ENCODE results near the gene SKOR1.

The SKOR1 gene

DNA sequence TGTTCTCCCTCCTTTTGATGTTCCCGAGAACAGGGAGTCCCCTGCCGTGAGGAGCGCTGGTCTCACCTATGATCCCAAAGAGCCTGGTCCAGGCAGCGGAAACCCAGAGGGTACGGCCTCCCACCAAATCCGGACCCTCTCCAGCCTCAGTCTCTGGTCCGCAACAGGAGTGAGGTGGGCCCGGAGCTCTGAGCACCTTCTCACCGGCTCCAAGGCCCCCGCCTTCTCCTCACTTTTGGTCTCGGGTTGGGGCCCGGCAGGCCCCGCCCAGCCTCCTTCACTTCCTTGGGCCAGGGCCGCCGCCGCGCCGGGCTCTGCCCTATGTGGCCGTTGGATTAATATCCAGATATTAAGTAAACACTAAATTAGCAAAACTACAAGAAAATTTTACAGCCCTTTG, 5.7 kb upstream of the SKOR1 start:
- DNase-seq = no peak

DNA sequence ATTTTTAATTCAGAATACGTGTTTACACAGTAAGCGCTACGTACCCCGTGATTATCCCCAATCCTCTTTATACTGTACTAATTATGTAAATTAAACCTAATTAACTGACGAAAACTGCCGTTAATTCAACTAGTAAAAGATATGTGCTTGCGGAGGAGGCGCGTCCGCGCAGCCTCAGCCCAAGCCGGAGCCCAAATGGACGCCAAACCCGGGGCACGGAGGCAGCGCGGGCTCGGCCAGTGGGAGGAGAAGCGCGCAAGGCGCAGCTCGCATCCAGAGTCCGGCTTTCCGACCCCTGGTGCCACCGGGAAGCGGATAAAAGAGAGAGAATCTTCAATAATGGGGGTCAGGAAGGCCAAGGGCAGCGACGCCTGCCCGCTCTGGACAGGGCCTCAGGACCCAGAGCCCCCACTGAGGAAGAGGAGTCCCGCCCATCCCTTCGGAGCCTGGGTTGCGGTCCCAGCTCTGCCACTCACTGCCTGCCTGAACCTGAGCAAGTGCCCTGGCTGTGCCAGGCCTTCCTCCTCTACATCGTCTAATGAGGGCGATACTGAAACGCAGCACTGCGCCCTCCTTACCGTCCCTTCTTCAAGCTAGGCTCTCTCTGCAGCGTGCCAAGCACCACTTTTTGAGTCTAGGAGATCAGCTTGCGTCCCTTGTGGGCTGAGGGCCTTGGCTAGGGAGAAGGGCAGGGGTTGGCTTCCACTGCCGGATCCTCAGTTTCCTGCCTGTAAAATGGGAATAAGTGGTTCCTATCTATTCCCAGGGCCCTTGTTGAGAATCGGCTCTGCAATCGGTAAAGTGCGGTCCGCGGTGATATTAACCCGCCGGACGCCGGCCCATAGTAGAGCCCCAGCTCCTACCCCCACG, 5.0 kb upstream of the SKOR1 start:
- no peak for DNase-seq

DNA sequence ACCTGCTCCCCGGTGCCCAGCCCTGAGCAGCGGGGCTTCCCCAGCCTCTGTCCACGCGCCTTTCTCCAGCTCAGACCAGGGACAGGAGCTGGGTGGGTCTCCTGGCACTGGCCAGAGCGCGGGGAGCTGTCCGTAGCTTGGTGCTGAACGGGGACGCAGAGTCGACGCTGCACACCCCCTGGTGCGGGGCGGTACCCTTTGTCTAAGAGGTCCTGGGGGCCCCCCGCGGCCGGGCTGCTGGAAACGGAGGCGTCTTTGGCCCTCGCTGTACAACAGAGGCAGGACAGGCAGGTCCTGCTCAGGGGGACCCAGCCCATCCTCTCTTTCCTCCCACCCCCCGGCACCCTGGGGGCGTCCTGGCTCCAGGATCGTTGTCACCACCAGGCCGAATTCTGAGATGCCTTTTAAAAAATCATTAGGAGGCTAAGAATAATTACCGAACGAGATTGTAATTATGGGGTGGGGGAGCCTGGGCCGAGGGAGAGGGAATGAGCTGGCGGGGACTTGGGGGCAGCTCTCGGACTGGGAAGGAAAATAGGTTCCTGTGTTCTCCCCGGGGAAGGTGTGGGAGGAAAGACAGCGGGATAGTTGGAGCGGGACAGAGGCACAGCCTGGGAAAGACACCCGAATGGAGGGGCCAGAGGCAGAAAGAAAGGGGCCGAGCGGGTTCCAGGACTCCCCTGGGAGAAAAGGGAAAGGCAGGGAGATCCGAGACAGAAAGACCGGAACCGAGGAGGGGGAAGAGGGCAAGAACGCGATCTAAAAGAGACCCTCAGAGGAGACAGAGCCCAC, 4.1 kb upstream of the SKOR1 start:
- no peak for DNase-seq

DNA sequence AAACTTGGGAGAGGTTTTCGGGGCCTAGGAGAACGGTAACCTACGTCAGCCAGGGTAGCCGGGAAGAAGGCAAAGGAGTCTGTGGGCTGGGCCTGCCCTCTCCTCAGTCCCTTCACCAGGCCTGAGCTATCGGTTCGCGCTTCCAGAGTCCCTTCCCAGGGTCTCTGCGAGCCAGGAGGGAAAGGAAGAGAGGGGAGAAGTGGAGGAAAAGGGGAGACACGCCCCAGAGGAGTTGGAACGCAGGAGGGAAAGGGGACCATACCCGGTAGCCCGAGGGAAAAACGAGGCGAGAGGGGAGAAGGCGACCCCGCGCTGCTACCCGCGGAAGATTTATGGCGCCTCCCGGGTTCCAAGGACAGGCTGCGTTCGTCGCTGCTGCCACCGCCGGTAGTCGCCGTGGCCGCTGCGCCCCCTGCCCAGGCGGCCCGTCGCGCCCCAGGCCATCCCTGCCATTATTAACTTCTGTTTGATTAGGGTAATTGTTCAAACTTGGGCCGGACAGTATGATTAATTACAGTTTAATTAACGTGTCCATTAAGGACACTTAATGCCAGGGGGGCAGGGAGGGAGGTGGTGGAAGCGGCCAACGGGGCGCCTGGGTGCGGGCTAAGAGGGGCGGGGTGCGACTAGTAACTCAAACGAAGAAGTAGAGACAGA, 3.4 kb upstream of the SKOR1 start:
- no peak for DNase-seq

DNA sequence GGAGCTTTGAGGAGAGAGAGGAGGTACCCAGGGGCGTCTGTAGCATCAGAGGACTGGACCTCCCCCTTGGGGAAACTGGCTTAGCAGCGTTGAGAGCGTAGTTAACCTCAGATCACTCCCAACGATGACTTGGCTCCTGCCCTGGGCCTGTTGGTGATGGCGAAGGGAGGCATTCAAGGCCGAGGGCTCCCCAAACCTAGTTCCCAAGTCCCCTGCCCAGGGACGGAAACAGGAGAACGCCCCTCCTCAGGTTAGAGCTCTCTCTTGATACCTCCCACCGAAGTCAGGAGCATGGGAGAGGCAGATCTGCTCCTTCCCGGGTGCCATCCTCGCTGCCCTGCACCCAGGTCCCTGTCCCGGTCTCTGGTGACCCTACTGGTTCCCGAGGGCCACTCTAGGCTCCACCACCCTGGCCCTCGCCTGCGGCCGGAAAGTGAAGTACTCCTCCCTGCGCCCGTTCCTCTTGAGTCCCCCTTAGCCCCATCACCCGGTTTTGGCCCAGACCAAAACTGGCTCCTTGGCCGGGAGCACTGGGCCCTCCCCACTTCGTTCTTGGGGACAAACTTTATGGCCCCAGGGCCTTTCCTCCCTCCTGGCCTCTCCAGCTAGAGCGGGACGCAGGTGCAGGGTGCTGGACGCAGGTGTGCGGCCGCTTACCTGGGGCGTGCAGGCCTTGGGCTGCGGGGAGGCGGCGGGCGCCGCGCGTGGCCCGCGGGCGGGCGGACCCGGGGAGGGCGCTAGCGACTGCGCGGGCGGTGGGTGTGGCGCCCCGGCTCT, 2.6 kb upstream of the SKOR1 start:
- no peak for DNase-seq

DNA sequence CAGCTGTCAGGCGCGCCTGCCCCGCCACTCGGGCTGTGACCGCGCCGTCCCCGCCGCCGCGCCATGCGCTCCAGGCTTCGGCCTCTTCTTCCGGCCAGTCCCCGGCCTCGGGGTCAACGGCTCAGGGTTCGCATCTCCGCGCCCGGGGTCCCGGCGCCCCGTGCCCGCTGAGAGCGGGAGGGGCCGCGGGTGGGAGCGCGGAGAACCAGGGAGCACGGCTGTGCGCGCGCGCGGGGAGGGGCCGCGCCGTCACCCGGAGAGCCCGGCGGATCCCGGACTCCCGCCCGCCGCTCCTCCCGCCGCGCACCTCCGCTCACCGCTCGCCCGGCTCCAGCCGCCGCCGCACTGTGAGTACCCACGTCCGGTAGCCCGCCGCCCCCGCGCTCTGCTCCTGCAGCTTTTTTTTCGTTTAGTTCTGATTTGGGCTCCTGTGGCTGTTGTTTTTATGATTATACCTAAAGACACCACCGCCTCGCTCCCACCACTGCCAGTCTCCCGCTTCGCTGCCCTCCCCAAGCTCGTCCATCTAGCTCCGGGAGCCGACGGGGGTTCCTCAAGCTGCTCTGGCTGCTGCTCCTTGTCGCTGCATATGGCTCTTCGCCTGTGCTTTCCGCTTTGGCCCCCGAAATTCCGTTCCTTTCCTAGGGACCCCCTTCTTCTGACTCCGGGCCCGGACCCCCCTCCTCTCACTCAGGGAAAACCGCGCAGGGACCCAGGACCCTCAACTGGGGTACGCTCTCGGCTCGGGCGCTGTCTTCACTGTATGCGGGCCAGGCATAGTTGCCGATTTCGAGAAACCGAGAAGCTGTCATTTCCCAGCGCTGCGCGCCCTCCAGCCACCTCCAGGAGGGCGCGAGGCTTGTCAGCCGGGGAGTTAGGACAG, 1.8 kb upstream of the SKOR1 start:
- no peak for DNase-seq

DNA sequence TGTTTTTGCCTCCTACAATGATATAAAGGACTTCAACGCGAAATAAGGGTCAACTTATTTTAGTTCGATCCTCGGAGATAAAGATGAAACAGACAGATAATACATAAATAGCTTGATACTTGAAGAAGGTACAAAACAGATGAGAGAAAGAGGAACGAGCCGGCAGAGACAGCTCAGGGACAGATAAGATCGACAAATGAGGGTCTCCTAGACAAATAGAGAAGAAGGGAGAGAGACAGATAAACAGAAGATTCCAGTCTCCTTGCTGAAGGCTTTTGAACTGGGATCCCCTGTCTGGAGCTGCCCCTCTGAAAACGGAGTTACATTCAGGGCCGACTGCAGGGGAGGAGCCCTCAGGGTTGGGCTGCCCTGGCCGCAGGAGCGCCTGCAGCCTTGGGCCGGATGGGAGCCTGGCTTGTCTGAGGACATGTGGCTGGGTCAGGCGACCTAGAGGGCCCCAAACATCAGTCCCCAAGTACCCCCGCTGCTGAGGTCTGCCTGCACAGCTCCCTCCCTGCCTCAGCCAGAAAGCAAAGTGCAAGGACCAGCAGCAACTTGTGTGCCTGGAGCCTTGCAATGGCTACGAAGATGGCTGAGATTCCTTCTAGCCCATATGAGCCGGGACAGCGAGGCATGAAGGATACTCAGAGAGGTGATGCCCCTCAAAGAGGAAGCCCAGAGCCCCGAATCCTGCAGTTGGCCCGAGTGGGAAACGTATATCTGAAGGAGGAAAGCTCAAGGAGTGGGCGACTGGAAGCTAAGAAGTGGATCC, 926 bp upstream of the SKOR1 start:
- DNase-seq = no peak

DNA sequence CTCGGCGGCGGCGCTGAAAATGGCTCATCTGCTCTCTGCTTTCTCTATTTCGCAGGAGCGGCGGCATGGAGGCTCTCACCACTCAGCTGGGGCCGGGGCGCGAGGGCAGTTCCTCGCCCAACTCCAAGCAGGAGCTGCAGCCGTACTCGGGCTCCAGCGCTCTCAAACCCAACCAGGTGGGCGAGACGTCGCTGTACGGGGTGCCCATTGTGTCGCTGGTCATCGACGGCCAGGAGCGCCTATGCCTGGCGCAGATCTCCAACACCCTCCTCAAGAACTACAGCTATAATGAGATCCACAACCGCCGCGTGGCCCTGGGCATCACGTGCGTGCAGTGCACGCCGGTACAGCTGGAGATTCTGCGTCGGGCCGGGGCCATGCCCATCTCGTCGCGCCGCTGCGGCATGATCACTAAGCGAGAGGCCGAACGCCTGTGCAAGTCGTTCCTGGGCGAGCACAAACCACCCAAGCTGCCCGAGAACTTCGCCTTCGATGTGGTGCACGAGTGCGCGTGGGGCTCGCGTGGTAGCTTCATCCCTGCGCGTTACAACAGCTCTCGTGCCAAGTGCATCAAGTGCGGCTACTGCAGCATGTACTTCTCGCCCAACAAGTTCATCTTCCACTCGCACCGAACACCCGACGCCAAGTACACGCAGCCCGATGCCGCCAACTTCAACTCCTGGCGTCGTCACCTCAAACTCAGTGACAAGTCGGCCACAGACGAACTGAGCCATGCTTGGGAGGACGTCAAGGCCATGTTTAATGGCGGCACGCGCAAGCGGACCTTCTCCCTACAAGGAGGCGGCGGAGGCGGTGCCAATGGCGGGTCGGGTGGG, 790 bp downstream of the SKOR1 start:
- no peak for DNase-seq

DNA sequence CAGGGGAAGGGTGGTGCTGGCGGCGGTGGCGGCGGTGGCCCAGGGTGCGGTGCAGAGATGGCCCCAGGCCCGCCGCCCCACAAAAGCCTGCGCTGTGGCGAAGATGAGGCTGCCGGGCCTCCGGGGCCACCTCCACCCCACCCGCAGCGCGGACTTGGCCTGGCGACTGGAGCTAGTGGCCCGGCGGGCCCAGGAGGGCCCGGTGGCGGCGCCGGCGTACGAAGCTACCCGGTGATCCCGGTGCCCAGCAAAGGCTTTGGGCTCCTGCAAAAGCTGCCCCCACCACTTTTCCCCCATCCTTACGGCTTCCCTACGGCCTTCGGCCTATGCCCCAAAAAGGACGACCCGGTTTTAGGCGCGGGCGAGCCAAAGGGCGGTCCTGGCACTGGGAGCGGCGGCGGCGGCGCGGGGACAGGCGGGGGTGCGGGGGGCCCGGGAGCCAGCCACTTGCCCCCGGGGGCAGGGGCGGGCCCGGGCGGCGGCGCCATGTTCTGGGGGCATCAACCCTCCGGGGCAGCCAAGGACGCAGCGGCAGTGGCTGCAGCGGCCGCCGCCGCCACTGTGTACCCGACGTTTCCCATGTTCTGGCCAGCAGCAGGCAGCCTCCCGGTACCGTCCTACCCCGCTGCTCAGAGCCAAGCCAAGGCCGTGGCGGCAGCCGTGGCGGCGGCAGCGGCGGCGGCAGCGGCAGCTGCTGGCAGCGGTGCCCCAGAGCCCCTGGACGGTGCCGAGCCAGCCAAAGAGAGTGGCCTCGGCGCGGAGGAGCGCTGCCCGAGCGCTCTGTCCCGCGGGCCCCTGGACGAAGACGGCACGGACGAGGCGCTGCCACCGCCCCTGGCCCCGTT, 1.6 kb downstream of the SKOR1 start:
- no peak for DNase-seq

DNA sequence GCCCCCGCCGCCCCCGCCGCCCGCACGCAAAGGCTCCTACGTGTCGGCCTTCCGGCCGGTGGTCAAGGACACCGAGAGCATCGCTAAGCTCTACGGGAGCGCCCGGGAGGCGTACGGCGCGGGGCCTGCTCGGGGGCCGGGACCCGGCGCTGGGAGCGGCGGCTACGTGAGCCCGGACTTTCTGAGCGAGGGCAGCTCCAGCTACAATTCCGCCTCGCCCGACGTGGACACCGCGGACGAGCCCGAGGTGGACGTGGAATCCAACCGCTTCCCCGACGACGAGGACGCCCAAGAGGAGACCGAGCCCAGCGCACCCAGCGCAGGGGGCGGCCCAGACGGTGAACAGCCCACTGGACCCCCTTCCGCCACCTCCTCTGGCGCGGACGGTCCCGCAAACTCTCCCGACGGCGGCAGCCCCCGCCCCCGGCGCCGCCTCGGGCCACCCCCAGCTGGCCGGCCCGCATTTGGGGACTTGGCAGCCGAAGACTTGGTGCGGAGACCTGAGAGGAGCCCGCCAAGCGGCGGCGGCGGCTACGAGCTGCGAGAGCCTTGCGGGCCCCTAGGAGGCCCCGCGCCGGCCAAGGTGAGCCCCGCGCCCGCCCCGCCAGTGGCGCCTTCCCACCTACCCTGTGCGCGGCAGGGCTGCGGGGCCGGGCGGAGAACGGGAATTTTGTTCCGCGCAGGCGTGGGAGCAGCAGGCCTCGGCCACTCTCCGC, 2.4 kb downstream of the SKOR1 start:
- DNase-seq = no peak

DNA sequence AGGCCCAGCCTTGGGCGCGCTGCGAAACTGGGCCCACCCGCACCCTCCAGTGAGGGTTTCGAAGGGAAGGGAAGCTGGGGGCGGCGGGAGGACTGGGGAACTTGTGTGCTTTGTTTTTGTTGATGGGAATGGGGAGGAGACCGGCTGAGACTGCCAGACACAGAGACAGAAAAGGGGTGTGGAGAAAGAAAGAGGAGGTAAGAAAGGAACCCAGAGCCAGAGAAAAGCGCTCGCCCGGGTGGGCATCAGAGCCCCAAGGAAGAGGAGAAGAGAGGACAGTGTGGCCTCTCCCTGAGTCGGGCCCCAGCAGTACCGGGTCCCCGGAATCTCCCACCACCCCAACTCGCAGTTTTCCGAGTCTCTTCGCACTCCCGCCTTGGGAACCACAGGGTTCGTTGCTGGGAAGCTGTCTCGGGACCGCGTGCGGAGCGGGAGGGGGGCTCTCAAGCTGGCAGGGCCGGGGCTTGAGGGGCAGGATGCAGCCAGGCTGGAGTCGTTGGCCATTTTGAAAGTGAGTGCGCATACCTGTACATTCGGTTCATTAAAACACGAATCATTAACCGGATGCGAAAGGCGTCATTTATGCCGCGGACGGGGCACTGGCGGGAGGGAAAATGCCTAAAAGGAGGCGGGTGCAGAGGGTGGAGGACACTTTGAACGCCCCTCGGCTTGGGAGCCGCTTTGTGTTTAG, 3.1 kb downstream of the SKOR1 start:
- no peak for DNase-seq

DNA sequence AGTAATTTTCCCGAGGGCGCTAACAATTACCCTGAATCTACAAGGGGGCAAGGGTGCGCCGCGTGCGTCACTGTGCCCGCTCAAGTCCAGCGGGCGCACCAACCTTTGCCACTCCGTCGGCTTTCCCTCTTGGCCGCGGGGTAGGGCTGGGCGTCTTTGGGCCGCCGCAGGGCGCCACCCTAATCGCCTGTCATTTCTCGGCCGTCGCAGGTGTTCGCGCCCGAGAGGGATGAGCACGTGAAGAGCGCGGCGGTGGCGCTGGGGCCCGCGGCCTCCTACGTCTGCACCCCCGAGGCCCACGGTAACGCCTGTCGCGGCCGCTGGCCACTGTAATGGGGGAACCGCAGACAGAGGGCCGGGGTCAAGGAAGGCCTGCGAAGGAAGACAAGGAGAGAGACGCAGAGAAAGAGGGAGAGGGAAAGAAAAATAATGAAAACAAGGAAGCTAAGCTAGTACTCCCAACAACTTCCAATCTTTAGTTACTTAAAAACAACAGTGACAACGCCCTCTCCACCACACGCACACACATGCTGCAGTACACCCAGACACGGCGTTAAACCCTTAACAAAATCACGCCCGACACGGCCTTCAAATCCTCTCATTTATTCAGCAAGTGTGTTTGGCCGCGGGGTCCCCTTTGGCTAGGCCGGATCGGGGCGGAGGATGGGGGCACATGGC, 3.8 kb downstream of the SKOR1 start:
- DNase-seq = no peak

DNA sequence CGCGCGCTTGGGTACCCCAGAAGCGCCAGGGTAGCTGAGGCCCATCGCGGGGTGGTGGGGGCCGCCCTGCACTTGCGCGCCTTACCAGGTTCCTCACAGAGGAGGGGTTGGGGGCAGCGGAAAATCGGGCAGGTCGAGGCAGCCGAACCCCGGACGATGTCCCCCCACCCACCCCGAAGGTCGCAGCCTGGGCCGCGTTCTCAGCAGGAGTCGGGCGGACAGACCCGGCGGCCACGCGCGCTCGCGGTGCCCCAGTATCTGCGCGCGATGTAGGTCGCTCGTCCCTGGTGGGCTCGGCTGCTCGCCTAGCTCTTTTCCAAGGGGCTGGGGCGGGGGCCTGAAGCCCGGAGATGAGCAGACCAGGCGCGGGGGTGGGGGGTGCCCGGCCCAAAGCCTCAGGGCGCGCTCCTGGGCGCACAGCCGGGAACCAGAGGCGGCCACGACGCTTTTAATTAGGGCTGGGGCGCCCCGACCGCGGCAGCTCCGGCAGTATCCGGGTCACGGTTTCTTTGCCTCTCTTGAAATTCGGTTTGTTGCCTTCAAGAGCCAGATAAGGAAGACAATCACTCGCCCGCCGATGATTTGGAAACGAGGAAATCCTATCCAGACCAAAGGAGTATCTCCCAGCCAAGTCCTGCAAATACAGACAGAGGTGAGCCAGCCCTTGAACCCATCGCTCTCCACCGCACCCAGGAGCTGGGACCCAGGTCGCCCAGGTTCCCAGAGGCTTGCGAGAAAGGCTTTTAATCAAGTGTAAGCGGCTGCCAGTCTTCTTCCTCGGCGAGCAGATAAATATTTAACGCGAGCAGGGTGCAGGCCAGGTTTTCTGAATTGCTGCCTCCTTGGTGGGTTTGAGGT, 4.6 kb downstream of the SKOR1 start:
- DNase-seq = no peak

DNA sequence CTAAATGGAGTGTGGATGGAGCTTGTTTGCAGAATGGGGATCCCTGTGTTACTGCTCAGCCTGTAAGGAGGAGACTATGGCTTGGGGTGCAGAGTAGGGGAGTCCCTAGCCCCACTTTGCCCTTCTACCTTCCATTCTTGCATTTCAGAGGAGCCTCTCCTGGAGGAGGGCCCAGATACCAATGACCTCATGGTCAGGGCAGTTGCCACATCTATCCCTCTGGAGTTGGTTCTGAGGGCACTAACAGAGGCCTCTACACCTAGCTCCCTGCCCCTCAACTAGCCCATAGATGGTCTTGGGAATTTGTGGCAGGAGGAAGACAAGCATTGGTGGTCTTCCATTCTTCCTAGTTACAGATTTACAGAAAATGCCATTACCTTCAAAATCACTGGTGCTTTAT, 6.1 kb downstream of the SKOR1 start:
- no peak for DNase-seq

DNA sequence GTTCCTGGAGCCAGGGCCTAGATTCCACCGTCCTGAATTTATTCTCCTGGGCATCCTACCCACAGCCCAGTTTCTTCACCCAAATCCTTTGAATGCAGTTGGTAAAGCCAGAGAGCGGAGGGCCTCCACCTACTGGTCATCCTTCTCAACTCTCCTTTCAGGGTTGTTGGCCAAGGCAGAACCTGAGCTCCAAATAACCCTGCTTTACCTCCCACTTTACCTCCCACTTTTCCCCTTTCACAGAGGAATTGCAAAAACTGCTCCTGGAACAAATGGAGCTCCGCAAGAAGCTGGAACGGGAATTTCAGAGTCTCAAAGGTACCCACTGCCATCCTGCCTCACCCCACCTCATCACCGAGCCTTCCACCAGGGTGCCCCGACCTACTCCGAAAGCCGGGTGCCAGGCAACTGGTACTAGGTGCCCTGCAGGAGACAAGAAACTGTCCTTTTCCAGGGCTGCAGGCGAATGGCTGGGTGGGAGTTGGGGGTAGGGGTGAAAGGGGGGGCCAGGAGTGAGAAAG, 6.8 kb downstream of the SKOR1 start:
- no peak for DNase-seq

All from activated T-cell treated with anti-CD3 and anti-CD28 coated beads for 4 hours (primary cell).